Activated CD4-positive, alpha-beta T cell treated with anti-CD3 and anti-CD28 coated beads, Interleukin-2, amount 10 ng/mL, durations not matched to agents 24 days and 14 days (primary cell): ENCODE results near the gene P3H2. TPM values are rescaled to one million over a fixed set of nuclear protein-coding genes. Genes with fewer than 3 reads are reported as not detected.
A peak's percentile ranks its signal among the peaks of the same experiment; 100 is the strongest.

Experiments used
- DNase-seq: peaks from one replicate; pipeline ENCODE4 v3.0.0; 2022
- H3K27ac Mint-ChIP-seq: one replicate; pipeline ENCODE4 v1.8.0; 2022; ENCODE audit warnings: mild to moderate bottlenecking, mixed read lengths
- H3K27me3 Mint-ChIP-seq: one replicate; pipeline ENCODE4 v1.8.0; 2022; ENCODE audit warnings: mixed read lengths
- H3K36me3 Mint-ChIP-seq: one replicate; pipeline ENCODE4 v1.8.0; 2022; ENCODE audit warnings: low read depth, mild to moderate bottlenecking, mixed read lengths
- H3K4me1 Mint-ChIP-seq: one replicate; pipeline ENCODE4 v1.8.0; 2021; ENCODE audit warnings: mixed read lengths
- H3K4me3 Mint-ChIP-seq: one replicate; pipeline ENCODE4 v1.8.0; 2022; ENCODE audit warnings: mild to moderate bottlenecking, moderate library complexity, mixed read lengths
- H3K9me3 Mint-ChIP-seq: one replicate; pipeline ENCODE4 v1.8.0; 2021; ENCODE audit warnings: mixed read lengths
- intact Hi-C: fragments of 100-400 bp; cut with micrococcal nuclease; formaldehyde crosslinking; loops from one replicate; pipeline ENCODE4 v1.15.1; 2023
- total RNA-seq: library from RNA; stranded (reverse); gene quantifications from 2 replicates; pipeline ENCODE4 v1.2.3, GENCODE V29; 2022

The P3H2 gene
- total RNA-seq, 1 donor from 2014 or later: not detected

- H3K27ac Mint-ChIP-seq: no peak overlapping the region
- intact Hi-C loops: no loop called here
- H3K9me3 Mint-ChIP-seq: no peaks in the 10 kb centered on the region
- no peaks in the 10 kb centered on the region for H3K4me1 Mint-ChIP-seq
- H3K4me3 Mint-ChIP-seq: no peak overlapping the region
- no peaks in the 10 kb centered on the region for H3K36me3 Mint-ChIP-seq
- DNase-seq: no peak
- H3K27me3 Mint-ChIP-seq: peaks cover 4% of the 10 kb centered on the region
Measured at GRCh38 chr3:190003068-190003467, 117.6 kb downstream of the P3H2 start.

GRCh38 chr3:190001426-190001825, 119.3 kb downstream of the P3H2 start:
- peak; percentile 6 for DNase-seq
- H3K27me3 Mint-ChIP-seq: peaks cover 6% of the 10 kb centered on the region
- H3K9me3 Mint-ChIP-seq: no peaks in the 10 kb centered on the region
- no peaks in the 10 kb centered on the region for H3K36me3 Mint-ChIP-seq
- intact Hi-C loops: no loop called here
- H3K4me1 Mint-ChIP-seq: no peaks in the 10 kb centered on the region
- no peak overlapping the region for H3K4me3 Mint-ChIP-seq
- H3K27ac Mint-ChIP-seq: no peak overlapping the region

- H3K9me3 Mint-ChIP-seq: no peaks in the 10 kb centered on the region
- H3K27me3 Mint-ChIP-seq: peaks cover 9% of the 10 kb centered on the region
- H3K4me1 Mint-ChIP-seq: no peaks in the 10 kb centered on the region
- H3K4me3 Mint-ChIP-seq: no peak overlapping the region
- intact Hi-C loops: no loop called here
- no peak overlapping the region for H3K27ac Mint-ChIP-seq
- H3K36me3 Mint-ChIP-seq: no peaks in the 10 kb centered on the region
- DNase-seq: peak; percentile 6
Measured at GRCh38 chr3:190000861-190001196, 119.9 kb downstream of the P3H2 start.

DNA sequence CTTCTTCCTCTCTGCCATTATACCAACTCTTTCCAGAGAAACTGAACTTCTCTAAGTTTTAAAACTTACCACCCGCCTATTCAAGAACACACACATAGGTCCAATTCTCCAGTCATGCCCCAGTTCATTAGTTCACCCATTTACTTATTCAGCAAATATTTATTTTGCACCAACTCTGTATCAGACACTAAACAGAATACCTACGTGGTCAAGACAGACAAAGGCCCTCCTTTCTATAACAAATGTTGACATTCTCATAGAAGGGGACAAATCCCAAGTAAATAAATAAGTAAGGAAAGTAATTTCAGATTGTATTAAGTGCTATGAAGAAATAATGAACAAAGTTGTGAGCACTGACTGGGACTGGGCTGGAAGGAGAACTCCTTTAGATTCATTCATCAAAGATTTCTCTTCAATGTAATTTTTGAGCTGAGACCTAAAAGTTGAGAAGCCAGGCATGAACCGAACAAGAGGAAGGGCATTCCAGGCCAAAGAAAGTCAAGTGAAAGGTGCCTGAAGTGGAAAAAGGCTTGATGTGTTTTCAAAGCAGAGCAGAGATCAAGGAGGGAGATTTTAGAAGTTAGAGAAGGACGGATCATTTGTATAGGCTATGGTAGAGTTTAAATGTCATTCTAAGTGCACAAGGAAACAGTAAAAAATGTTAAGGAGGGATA, 120.4 kb downstream of the P3H2 start:
- H3K27me3 Mint-ChIP-seq: peaks cover 9% of the 10 kb centered on the region
- no peaks in the 10 kb centered on the region for H3K4me1 Mint-ChIP-seq
- no peaks in the 10 kb centered on the region for H3K9me3 Mint-ChIP-seq
- no peak overlapping the region for H3K27ac Mint-ChIP-seq
- no peak overlapping the region for H3K4me3 Mint-ChIP-seq
- DNase-seq: no peak
- intact Hi-C loops: no loop called here
- H3K36me3 Mint-ChIP-seq: no peaks in the 10 kb centered on the region

GRCh38 chr3:189999718-190000117, 121.0 kb downstream of the P3H2 start:
- no peak for DNase-seq
- Mint-ChIP-seq H3K27me3 (peaks cover 9% of the 10 kb centered on the region), H3K27ac (no peak overlapping the region), H3K36me3 (no peaks in the 10 kb centered on the region), H3K4me3 (no peak overlapping the region), H3K4me1 (no peaks in the 10 kb centered on the region), H3K9me3 (no peaks in the 10 kb centered on the region)
- intact Hi-C loops: no loop called here

DNA sequence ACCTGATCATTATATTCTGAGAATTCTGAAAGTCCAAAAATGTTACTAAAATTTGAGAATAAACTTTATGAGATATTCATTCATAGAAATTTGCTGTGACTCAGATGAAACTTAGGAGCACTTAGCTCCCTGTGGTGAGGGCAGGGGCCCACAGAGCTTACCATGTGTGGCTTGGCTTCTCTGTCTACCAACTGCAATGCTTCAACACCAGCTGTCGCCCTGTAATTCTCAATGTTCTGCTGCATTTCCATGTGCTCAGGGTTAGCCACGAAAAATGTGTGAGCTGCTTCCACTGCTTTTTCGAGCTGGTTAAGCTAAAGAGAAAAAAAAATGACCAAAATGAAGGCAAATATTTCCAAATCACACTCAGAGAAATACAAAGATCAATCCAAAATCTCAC, 125.6 kb downstream of the P3H2 start:
- peaks cover 12% of the 10 kb centered on the region for H3K27me3 Mint-ChIP-seq
- no peaks in the 10 kb centered on the region for H3K9me3 Mint-ChIP-seq
- intact Hi-C loops: no loop called here
- no peak overlapping the region for H3K27ac Mint-ChIP-seq
- H3K4me3 Mint-ChIP-seq: no peak overlapping the region
- no peaks in the 10 kb centered on the region for H3K4me1 Mint-ChIP-seq
- no peaks in the 10 kb centered on the region for H3K36me3 Mint-ChIP-seq
- DNase-seq: no peak

GRCh38 chr3:189990826-189991225, 129.9 kb downstream of the P3H2 start:
- no peaks in the 10 kb centered on the region for H3K36me3 Mint-ChIP-seq
- no peaks in the 10 kb centered on the region for H3K9me3 Mint-ChIP-seq
- peaks cover 5% of the 10 kb centered on the region for H3K27me3 Mint-ChIP-seq
- no peak overlapping the region for H3K27ac Mint-ChIP-seq
- intact Hi-C loops: no loop called here
- no peak for DNase-seq
- no peak overlapping the region for H3K4me3 Mint-ChIP-seq
- no peaks in the 10 kb centered on the region for H3K4me1 Mint-ChIP-seq

DNA sequence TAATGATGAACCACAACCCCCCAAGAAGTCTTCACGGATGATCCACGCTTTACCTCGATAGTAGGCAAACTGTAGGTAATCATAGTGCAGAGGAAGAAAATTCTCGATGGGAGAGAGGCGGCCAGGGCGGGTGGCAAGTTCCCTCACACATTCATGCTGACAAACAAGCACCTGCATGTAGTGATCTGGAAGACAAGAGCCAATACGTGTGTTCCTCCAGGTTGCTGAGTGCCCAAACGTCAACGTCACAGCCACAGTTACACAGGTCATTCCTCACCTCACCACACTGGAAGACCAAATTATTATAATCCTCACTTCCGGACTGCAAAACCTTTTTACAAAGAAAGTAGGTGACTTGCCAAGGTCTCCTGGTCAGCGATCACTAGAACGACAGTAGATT, 131.8 kb downstream of the P3H2 start:
- Mint-ChIP-seq H3K27ac (no peak overlapping the region), H3K36me3 (no peaks in the 10 kb centered on the region), H3K4me1 (no peaks in the 10 kb centered on the region), H3K4me3 (no peak overlapping the region), H3K9me3 (no peaks in the 10 kb centered on the region), H3K27me3 (peaks cover 2% of the 10 kb centered on the region)
- DNase-seq: no peak
- intact Hi-C loops: no loop called here

GRCh38 chr3:189988322-189988721, 132.4 kb downstream of the P3H2 start:
- DNase-seq: no peak
- Mint-ChIP-seq H3K4me3 (no peak overlapping the region), H3K27ac (no peak overlapping the region), H3K4me1 (no peaks in the 10 kb centered on the region), H3K9me3 (no peaks in the 10 kb centered on the region), H3K27me3 (peaks cover 4% of the 10 kb centered on the region), H3K36me3 (no peaks in the 10 kb centered on the region)
- intact Hi-C loops: no loop called here

DNA sequence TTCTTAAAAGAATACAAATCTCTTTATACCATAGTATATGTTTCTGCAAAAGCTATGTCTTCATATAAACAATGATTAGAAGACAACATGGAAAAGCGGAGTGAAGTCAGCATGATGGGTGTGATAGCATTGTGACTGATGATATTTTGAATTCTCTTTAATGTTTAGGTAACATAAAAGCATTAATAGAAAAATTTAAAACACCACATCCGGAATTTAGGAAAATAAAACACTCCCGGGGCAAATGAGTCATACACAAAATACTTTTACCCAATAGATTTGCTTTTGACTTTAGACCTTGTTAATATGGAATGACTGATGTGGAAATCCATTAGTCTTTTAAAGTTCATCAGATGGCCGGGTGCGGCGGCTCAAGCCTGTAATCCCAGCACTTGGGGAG, 134.7 kb downstream of the P3H2 start:
- H3K27me3 Mint-ChIP-seq: peaks cover 11% of the 10 kb centered on the region
- H3K36me3 Mint-ChIP-seq: no peaks in the 10 kb centered on the region
- DNase-seq: no peak
- H3K27ac Mint-ChIP-seq: no peak overlapping the region
- intact Hi-C loops: no loop called here
- no peaks in the 10 kb centered on the region for H3K9me3 Mint-ChIP-seq
- H3K4me1 Mint-ChIP-seq: no peaks in the 10 kb centered on the region
- H3K4me3 Mint-ChIP-seq: no peak overlapping the region

DNA sequence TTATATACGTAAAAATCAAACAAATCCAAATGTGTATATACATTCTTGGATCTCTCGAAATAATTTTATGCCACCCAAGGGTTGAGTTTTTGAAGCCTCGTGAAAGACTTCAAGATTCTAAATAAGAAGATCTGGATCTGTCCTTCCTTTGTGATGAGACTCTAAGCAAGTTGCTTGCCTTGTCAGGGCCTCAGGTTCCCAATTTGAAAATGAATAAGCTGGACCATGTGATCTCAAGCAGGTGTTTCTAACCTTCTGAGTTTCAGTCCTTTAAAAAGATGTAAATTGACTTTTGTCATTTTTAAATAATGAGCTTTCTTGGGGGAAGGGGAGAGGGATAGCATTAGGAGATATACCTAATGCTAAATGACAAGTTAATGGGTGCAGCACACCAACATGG, 137.1 kb downstream of the P3H2 start:
- intact Hi-C loops: no loop called here
- Mint-ChIP-seq H3K4me1 (no peaks in the 10 kb centered on the region), H3K36me3 (no peaks in the 10 kb centered on the region), H3K27ac (no peak overlapping the region), H3K4me3 (no peak overlapping the region), H3K27me3 (peaks cover 9% of the 10 kb centered on the region), H3K9me3 (no peaks in the 10 kb centered on the region)
- no peak for DNase-seq

- Mint-ChIP-seq H3K27me3 (peaks cover 15% of the 10 kb centered on the region), H3K9me3 (no peaks in the 10 kb centered on the region), H3K36me3 (no peaks in the 10 kb centered on the region), H3K4me3 (no peak overlapping the region), H3K4me1 (no peaks in the 10 kb centered on the region), H3K27ac (no peak overlapping the region)
- intact Hi-C loops: no loop called here
- DNase-seq: no peak
Measured at GRCh38 chr3:189982321-189982945, 138.3 kb downstream of the P3H2 start.

DNA sequence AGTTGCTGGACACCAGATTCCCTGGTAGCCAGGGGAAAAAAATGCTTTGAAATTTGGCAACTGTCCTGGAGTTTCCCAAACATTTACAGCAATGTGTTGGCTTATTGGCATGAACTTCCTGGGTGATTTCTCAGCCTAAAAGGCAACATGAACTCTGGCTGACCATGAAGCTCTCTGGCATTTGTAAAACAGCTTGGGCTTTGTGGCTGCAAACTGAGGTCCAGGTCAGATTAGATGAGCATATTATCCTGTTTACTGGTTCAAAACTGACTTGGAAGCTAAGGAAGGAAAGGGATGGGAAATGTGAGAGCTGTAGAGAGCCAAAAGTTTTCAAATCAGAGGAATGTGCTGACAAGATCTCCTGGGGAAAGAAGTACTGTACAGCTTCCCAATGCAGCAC, 139.0 kb downstream of the P3H2 start:
- Mint-ChIP-seq H3K27ac (no peak overlapping the region), H3K36me3 (no peaks in the 10 kb centered on the region), H3K9me3 (no peaks in the 10 kb centered on the region), H3K27me3 (peaks cover 20% of the 10 kb centered on the region), H3K4me1 (no peaks in the 10 kb centered on the region), H3K4me3 (no peak overlapping the region)
- intact Hi-C loops: no loop called here
- no peak for DNase-seq

DNA sequence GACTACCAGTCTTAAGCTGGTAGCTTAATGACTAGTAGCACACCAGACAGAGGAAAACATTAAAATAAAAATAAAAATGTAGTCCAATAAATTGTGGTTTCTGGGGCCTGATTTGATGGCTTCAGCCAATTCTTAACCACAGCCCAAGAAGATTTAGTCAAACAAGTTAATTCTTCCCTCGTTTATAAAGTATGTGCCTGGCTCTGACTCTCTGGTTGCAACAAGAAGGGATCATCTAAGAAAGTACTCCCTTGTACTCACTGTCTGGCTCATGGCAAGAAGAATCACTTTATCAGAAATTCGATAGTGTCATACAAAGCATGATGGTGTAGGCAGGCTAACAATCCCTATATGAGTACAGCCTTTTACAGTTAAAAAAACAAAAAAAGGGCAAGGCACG, 141.9 kb downstream of the P3H2 start:
- Mint-ChIP-seq H3K9me3 (no peaks in the 10 kb centered on the region), H3K27me3 (peaks cover 27% of the 10 kb centered on the region), H3K27ac (no peak overlapping the region), H3K36me3 (no peaks in the 10 kb centered on the region), H3K4me3 (no peak overlapping the region), H3K4me1 (no peaks in the 10 kb centered on the region)
- DNase-seq: no peak
- intact Hi-C loops: no loop called here

DNA sequence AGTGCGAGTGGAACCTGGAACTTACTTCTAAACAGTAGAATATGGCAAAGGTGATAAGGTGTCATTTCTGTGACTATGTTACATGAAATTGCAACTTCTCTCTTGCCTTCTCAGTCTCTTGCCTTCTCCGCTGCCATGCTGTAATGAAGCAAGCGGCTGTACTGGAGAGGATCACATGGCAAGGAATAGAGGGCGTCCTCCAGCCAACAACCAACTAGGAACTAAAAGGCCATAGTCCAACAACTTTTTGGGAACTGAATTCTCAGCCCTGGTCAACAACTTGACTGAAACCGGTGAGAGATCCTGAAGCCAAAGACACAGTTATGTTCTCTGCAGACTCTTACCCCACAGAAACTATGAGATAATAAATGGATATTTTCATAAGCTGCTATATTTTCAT, 143.5 kb downstream of the P3H2 start:
- no peaks in the 10 kb centered on the region for H3K9me3 Mint-ChIP-seq
- no peak overlapping the region for H3K4me3 Mint-ChIP-seq
- no peak for DNase-seq
- intact Hi-C loops: no loop called here
- H3K36me3 Mint-ChIP-seq: no peaks in the 10 kb centered on the region
- no peaks in the 10 kb centered on the region for H3K4me1 Mint-ChIP-seq
- H3K27ac Mint-ChIP-seq: no peak overlapping the region
- H3K27me3 Mint-ChIP-seq: peaks cover 18% of the 10 kb centered on the region
